SH-SY5Y (cell line): ENCODE data around the gene TUBB2A.

Experiments used
- GATA2 ChIP-seq: IDR thresholded peaks from 2 replicates; pipeline ENCODE4 v1.6.1; 2011; ENCODE audit warnings: mild to moderate bottlenecking, low read depth, low read length
- GATA3 ChIP-seq: IDR thresholded peaks from 2 replicates; pipeline ENCODE4 v1.6.1; 2011; ENCODE audit warnings: low read depth, mild to moderate bottlenecking, low read length, moderate library complexity

DNA sequence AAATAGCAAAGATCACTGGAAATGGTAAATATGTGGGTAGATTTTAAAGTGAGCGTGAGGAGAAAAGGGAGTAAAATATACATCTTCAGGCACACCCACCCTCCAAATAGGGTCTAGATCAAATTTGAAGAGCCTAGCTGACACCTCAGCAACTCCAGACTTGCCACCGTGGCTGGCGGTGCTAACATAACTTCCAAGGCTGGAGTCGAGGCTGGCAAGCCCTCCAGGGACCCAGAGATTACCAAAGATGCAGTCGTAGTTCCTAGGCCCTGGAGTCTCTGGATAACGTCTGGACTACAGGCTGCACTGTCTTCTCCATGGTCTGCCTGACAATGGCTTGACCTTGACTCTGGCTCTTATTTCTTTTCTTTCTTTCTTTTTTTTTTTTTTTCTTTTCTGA lies 47.6 kb upstream of the TUBB2A start:
- TF ChIP-seq GATA3, result no peak
- no peak for TF ChIP-seq GATA2
